Peyer's patch (tissue), 4 donors: ENCODE measurements around the gene CXorf58.

Experiments
- POLR2A ChIP-seq, 2 donors: fragments of 450-650 bp; IDR thresholded peaks; one replicate each; pipeline ENCODE4 v1.5.1; 2017; ENCODE audit warnings: antibody characterized with exemption in 2 of 2, mild to moderate bottlenecking in 2 of 2, moderate library complexity in 2 of 2
- TF ChIP-seq, protein P1 (sequence below), 6 experiments: fragments of 450-650 bp in 4 of 6; fragments of 200-600 bp in 2 of 6; sonication (generic) in 1 of 6; IDR thresholded peaks; one replicate each; pipeline ENCODE4 v1.5.1; 2017 to 2019; ENCODE audit warnings: antibody characterized with exemption in 6 of 6, mild to moderate bottlenecking in 3 of 6, moderate library complexity in 1 of 6

DNA sequence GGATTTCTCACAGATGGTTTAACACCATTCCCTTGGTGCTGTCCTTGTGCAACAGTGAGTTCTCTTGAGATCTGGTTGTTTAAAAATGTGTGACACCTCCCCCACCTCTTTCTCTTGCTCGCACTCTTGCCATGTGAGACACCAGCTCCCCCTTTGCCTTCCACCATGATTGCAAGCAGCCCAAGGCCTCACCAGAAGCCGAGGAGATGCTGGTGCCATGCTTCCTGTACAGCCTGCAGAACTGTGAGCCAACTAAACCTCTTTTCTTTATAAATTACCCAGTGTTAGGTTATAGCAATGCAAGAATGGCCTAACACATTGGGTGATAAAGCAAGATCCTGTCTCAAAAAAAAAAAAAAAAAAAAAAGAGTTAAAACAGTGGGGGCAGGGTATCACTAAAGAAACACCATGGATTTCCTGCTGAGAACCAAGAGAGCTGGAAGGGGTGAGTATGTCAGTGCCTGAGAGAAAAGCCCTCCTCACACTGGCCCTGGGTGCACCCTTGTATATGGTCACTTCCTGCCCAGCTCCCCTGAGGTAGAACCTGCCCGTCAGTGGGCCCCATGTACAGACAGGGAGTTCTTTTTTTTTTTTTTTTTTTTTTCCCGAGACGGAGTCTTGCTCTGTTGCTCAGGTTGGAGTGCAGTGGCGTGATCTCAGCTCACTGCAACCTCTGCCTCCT lies 46.5 kb upstream of the CXorf58 start:
- TF ChIP-seq, protein P1, sequence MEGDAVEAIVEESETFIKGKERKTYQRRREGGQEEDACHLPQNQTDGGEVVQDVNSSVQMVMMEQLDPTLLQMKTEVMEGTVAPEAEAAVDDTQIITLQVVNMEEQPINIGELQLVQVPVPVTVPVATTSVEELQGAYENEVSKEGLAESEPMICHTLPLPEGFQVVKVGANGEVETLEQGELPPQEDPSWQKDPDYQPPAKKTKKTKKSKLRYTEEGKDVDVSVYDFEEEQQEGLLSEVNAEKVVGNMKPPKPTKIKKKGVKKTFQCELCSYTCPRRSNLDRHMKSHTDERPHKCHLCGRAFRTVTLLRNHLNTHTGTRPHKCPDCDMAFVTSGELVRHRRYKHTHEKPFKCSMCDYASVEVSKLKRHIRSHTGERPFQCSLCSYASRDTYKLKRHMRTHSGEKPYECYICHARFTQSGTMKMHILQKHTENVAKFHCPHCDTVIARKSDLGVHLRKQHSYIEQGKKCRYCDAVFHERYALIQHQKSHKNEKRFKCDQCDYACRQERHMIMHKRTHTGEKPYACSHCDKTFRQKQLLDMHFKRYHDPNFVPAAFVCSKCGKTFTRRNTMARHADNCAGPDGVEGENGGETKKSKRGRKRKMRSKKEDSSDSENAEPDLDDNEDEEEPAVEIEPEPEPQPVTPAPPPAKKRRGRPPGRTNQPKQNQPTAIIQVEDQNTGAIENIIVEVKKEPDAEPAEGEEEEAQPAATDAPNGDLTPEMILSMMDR (IDR thresholded peaks at IDR 0.05) = no peak
- no peak for TF ChIP-seq POLR2A (IDR thresholded peaks at IDR 0.05)
